ENCODE data around the gene OR52N5.

Gene OR52N5

DNA sequence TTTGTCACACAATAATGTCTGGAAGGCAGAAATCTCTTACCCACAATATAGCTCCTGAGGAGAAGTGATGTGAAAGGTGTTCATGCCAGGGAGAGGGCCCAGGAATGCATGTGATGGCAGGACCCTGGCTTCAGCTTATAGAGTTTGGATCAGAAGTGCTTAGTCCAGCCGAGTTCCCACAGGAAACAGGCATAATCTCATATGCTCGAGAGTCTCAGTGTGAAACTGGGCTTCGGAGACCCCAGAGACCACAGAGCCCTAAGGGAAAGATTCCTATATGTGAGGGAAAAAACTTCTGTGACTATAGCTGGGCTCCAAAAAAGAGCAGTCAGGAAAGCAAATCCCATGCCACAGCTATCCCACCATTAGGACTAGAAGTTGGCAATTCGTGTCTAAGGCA is at the start of gene OR52N5:
Gene OR52N5, minus strand, starts transcription at position 101 of the 400 bp plus-strand sequence. CDS start 4,721 bp downstream, outside the sequence.
- H3K4me3 ChIP-seq (ENCODE audit: severe bottlenecking) = no peak within 1 kb of the TSS
- no peak for ATAC-seq (ENCODE audit: low read depth)

DNA sequence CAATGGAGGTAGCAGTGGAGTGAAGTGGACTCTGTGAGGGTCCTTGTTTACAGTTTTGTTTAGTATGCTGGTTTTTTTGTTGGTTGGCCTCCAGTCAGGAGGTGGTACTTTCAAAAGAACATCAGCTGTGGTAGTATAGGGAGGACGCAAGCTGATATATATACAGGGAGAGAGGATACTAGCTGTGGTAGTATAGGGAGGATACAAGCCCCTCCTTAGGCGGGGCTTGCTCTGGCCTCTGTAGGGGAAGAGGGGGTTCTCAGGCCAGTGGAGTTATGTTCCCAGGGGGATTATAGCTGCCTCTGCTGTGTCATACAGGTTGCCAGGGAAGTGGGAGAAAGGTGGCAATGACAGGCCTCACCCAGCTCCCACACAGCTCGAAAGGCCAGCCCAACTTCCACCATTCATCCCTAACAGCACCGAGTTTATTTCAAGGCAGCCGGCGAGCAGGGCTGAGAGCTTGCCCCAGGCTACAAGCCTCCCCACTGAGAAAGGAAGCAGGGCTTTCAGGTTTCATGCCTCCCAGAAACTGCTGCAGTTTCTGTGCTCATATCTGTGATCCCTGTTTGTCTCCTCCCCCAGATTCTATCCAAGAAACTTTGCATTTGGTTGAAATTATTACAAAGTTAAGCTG is 48.2 kb upstream of the OR52N5 start:
- Histone ChIP-seq H3K4me1 (ENCODE audit: insufficient read depth, poor library complexity, severe bottlenecking) (no peaks in the 10 kb centered on the region), H3K9me3 (ENCODE audit: severe bottlenecking) (no peaks in the 10 kb centered on the region), H3K27me3 (ENCODE audit: insufficient read depth, poor library complexity, severe bottlenecking) (no peaks in the 10 kb centered on the region), H3K4me3 (ENCODE audit: severe bottlenecking) (no peak overlapping the region), H3K27ac (ENCODE audit: poor library complexity, severe bottlenecking) (no peak overlapping the region), H3K36me3 (ENCODE audit: low read depth) (no peaks in the 10 kb centered on the region)
- ATAC-seq (ENCODE audit: low read depth) (no peak), DNase-seq (ENCODE audit: low spot score) (no peak)
- TF ChIP-seq, protein P1, sequence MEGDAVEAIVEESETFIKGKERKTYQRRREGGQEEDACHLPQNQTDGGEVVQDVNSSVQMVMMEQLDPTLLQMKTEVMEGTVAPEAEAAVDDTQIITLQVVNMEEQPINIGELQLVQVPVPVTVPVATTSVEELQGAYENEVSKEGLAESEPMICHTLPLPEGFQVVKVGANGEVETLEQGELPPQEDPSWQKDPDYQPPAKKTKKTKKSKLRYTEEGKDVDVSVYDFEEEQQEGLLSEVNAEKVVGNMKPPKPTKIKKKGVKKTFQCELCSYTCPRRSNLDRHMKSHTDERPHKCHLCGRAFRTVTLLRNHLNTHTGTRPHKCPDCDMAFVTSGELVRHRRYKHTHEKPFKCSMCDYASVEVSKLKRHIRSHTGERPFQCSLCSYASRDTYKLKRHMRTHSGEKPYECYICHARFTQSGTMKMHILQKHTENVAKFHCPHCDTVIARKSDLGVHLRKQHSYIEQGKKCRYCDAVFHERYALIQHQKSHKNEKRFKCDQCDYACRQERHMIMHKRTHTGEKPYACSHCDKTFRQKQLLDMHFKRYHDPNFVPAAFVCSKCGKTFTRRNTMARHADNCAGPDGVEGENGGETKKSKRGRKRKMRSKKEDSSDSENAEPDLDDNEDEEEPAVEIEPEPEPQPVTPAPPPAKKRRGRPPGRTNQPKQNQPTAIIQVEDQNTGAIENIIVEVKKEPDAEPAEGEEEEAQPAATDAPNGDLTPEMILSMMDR (IDR thresholded peaks at IDR 0.05; ENCODE audit: poor library complexity, severe bottlenecking) = no peak

More for the DNA sequence above, at the start of gene OR52N5:
- no peak for DNase-seq (ENCODE audit: low spot score)
- no peaks in the 10 kb centered on the region for H3K27me3 ChIP-seq (ENCODE audit: insufficient read depth, poor library complexity, severe bottlenecking)
- no peaks in the 10 kb centered on the region for H3K36me3 ChIP-seq (ENCODE audit: low read depth)
- H3K9me3 ChIP-seq (ENCODE audit: severe bottlenecking) = no peaks in the 10 kb centered on the region
- no peaks in the 10 kb centered on the region for H3K4me1 ChIP-seq (ENCODE audit: insufficient read depth, poor library complexity, severe bottlenecking)
- TF ChIP-seq, protein P1 (IDR thresholded peaks at IDR 0.05; ENCODE audit: poor library complexity, severe bottlenecking) = no peak
- no peak within 1 kb of the TSS for H3K27ac ChIP-seq (ENCODE audit: poor library complexity, severe bottlenecking)

GRCh38 chr11:5818245-5818886 is 35.2 kb upstream of the OR52N5 start:
- Histone ChIP-seq H3K36me3 (ENCODE audit: low read depth) (no peaks in the 10 kb centered on the region), H3K9me3 (ENCODE audit: severe bottlenecking) (no peaks in the 10 kb centered on the region), H3K4me1 (ENCODE audit: insufficient read depth, poor library complexity, severe bottlenecking) (no peaks in the 10 kb centered on the region), H3K27ac (ENCODE audit: poor library complexity, severe bottlenecking) (no peak overlapping the region), H3K4me3 (ENCODE audit: severe bottlenecking) (no peak overlapping the region), H3K27me3 (ENCODE audit: insufficient read depth, poor library complexity, severe bottlenecking) (no peaks in the 10 kb centered on the region)
- ATAC-seq (ENCODE audit: low read depth) = no peak
- TF ChIP-seq, protein P1 (IDR thresholded peaks at IDR 0.05; ENCODE audit: poor library complexity, severe bottlenecking) = no peak
- no peak for DNase-seq (ENCODE audit: low spot score)

- TF ChIP-seq, protein P1 (IDR thresholded peaks at IDR 0.05; ENCODE audit: poor library complexity, severe bottlenecking) = no peak
- Histone ChIP-seq H3K9me3 (ENCODE audit: severe bottlenecking) (no peaks in the 10 kb centered on the region), H3K4me1 (ENCODE audit: insufficient read depth, poor library complexity, severe bottlenecking) (no peaks in the 10 kb centered on the region), H3K27ac (ENCODE audit: poor library complexity, severe bottlenecking) (no peak overlapping the region), H3K4me3 (ENCODE audit: severe bottlenecking) (no peak overlapping the region), H3K36me3 (ENCODE audit: low read depth) (no peaks in the 10 kb centered on the region), H3K27me3 (ENCODE audit: insufficient read depth, poor library complexity, severe bottlenecking) (no peaks in the 10 kb centered on the region)
- no peak for ATAC-seq (ENCODE audit: low read depth)
- DNase-seq (ENCODE audit: low spot score) = no peak
These were observed 32.4 kb upstream of the OR52N5 start for GRCh38 chr11:5815534-5815933.
